ENCODE results near the gene RNF11. TPM values are rescaled to one million over a fixed set of nuclear protein-coding genes. Genes with fewer than 3 reads are reported as not detected.

Gene RNF11
- total RNA-seq, 1 donor = 199 TPM

- Histone ChIP-seq H3K4me1 (ENCODE audit: insufficient read depth, low read length) (no peaks in the 10 kb centered on the region), H4K20me1 (ENCODE audit: insufficient read depth, low read length) (no peaks in the 10 kb centered on the region), H3K4me3 (ENCODE audit: insufficient read depth, low read length) (no peak overlapping the region), H2AFZ (ENCODE audit: low read length) (no peak overlapping the region), H3K27ac (ENCODE audit: low read depth, low read length) (no peak overlapping the region), H3K27me3 (ENCODE audit: insufficient read depth, low read length) (no peaks in the 10 kb centered on the region), H3K9me3 (ENCODE audit: low read depth, low read length) (no peaks in the 10 kb centered on the region), H3K36me3 (ENCODE audit: insufficient read depth, low read length) (no peaks in the 10 kb centered on the region), H3K79me2 (ENCODE audit: insufficient read depth, low read length) (no peaks in the 10 kb centered on the region), H3K4me2 (ENCODE audit: insufficient read depth, low read length) (no peak overlapping the region)
- TF ChIP-seq CTCF (IDR thresholded peaks at IDR 0.05; ENCODE audit: extremely low read depth, low read depth, low read length) = no peak
- no peak for DNase-seq (ENCODE audit: insufficient read length, low spot score, missing footprints)
Measured at GRCh38 chr1:51302746-51303145, 66.7 kb downstream of the RNF11 start.

GRCh38 chr1:51303315-51303714 lies 67.2 kb downstream of the RNF11 start:
- H4K20me1 ChIP-seq (ENCODE audit: insufficient read depth, low read length) = no peaks in the 10 kb centered on the region
- no peak overlapping the region for H3K27ac ChIP-seq (ENCODE audit: low read depth, low read length)
- H3K4me1 ChIP-seq (ENCODE audit: insufficient read depth, low read length) = no peaks in the 10 kb centered on the region
- H3K36me3 ChIP-seq (ENCODE audit: insufficient read depth, low read length) = no peaks in the 10 kb centered on the region
- no peak for TF ChIP-seq CTCF (IDR thresholded peaks at IDR 0.05; ENCODE audit: extremely low read depth, low read depth, low read length)
- no peak overlapping the region for H2AFZ ChIP-seq (ENCODE audit: low read length)
- H3K79me2 ChIP-seq (ENCODE audit: insufficient read depth, low read length) = no peaks in the 10 kb centered on the region
- H3K9me3 ChIP-seq (ENCODE audit: low read depth, low read length) = no peaks in the 10 kb centered on the region
- no peak overlapping the region for H3K4me2 ChIP-seq (ENCODE audit: insufficient read depth, low read length)
- no peak overlapping the region for H3K4me3 ChIP-seq (ENCODE audit: insufficient read depth, low read length)
- no peak for DNase-seq (ENCODE audit: insufficient read length, low spot score, missing footprints)
- H3K27me3 ChIP-seq (ENCODE audit: insufficient read depth, low read length) = no peaks in the 10 kb centered on the region

- Histone ChIP-seq H3K27ac (ENCODE audit: low read depth, low read length) (no peak overlapping the region), H3K9me3 (ENCODE audit: low read depth, low read length) (no peaks in the 10 kb centered on the region), H4K20me1 (ENCODE audit: insufficient read depth, low read length) (no peaks in the 10 kb centered on the region), H3K4me1 (ENCODE audit: insufficient read depth, low read length) (no peaks in the 10 kb centered on the region), H3K4me2 (ENCODE audit: insufficient read depth, low read length) (peak overlapping the region; percentile 41), H3K4me3 (ENCODE audit: insufficient read depth, low read length) (no peak overlapping the region), H2AFZ (ENCODE audit: low read length) (peak overlapping the region; percentile 1), H3K27me3 (ENCODE audit: insufficient read depth, low read length) (no peaks in the 10 kb centered on the region), H3K36me3 (ENCODE audit: insufficient read depth, low read length) (no peaks in the 10 kb centered on the region), H3K79me2 (ENCODE audit: insufficient read depth, low read length) (no peaks in the 10 kb centered on the region)
- peak; percentile 80 for DNase-seq (ENCODE audit: insufficient read length, low spot score, missing footprints)
- TF ChIP-seq CTCF (IDR thresholded peaks at IDR 0.05; ENCODE audit: extremely low read depth, low read depth, low read length) = no peak
Measured at GRCh38 chr1:51303751-51304251, 67.7 kb downstream of the RNF11 start.

- Histone ChIP-seq H2AFZ (ENCODE audit: low read length) (no peak overlapping the region), H3K4me2 (ENCODE audit: insufficient read depth, low read length) (no peak overlapping the region), H3K27ac (ENCODE audit: low read depth, low read length) (no peak overlapping the region), H3K4me1 (ENCODE audit: insufficient read depth, low read length) (no peaks in the 10 kb centered on the region), H3K27me3 (ENCODE audit: insufficient read depth, low read length) (no peaks in the 10 kb centered on the region), H3K4me3 (ENCODE audit: insufficient read depth, low read length) (no peak overlapping the region), H3K36me3 (ENCODE audit: insufficient read depth, low read length) (no peaks in the 10 kb centered on the region), H3K79me2 (ENCODE audit: insufficient read depth, low read length) (no peaks in the 10 kb centered on the region), H4K20me1 (ENCODE audit: insufficient read depth, low read length) (no peaks in the 10 kb centered on the region), H3K9me3 (ENCODE audit: low read depth, low read length) (no peaks in the 10 kb centered on the region)
- TF ChIP-seq CTCF (IDR thresholded peaks at IDR 0.05; ENCODE audit: extremely low read depth, low read depth, low read length) = no peak
- peak; percentile 75 for DNase-seq (ENCODE audit: insufficient read length, low spot score, missing footprints)
Measured at GRCh38 chr1:51304360-51304759, 68.3 kb downstream of the RNF11 start.

Measured in osteoblast (primary cell).